HCT116 (cell line): ENCODE data around the gene SMYD3. TPM values are rescaled to one million over a fixed set of nuclear protein-coding genes. Genes with fewer than 3 reads are reported as not detected.

Source experiments
- ATAC-seq: fragments of 200-7000 bp; cut with Tn5 transposase; 2 replicates; pipeline ENCODE4 v1.9.1; 2020; ENCODE audit warnings: mild to moderate bottlenecking, moderate library complexity
- BruUV-seq: library from RNA; stranded (reverse); fragments of 400-500 nt; replicated peaks from 2 replicates; lab custom pipeline; 2021; lab: Mats Ljungman, UMichigan
- CTCF ChIA-PET: fragments of 300-600 bp; sonication (Branson Sonifier 250); formaldehyde crosslinking; loops from one replicate; lab custom pipeline; 2021; ENCODE audit warnings: antibody characterized with exemption; lab: Charles Lee
- POLR2A ChIA-PET: fragments of 300-600, 350-600 bp; sonication (Branson Sonifier 250); formaldehyde crosslinking; loops from one replicate; lab custom pipeline; 2021; ENCODE audit warnings: antibody characterized with exemption; lab: Charles Lee
- RAD21 ChIA-PET, 2 experiments: fragments of 300-600 bp; sonication (Branson Sonifier 250); formaldehyde crosslinking; loops; one replicate each; lab custom pipeline; 2023; ENCODE audit warnings: low total read pairs in 2 of 2; ENCODE audit not compliant: uncharacterized antibody in 2 of 2, unreplicated experiment in 2 of 2, low non-redundant PET in 1 of 2; lab: Charles Lee
- DNase-seq: peaks from one replicate; pipeline ENCODE4 v3.0.0-alpha.2; 2010; ENCODE audit warnings: low read depth, low spot score
- H2AFZ ChIP-seq: fragments of 200-600 bp; shearing (Covaris generic), sonication (generic); 2 replicates; pipeline ENCODE4 v1.6.1; 2017; ENCODE audit warnings: low read depth, mixed run types, mixed read lengths, antibody characterized with exemption, low read length; ENCODE audit not compliant: poor library complexity, severe bottlenecking
- H3K27ac ChIP-seq: 2 replicates; pipeline ENCODE4 v1.5.1; 2012; ENCODE audit warnings: low read depth, low read length
- H3K27me3 ChIP-seq: fragments of 200-600 bp; sonication (generic); 2 replicates; pipeline ENCODE4 v1.6.1; 2016; ENCODE audit warnings: mixed run types, low read length, mixed read lengths; ENCODE audit not compliant: insufficient read depth
- H3K36me3 ChIP-seq, 2 experiments: fragments of 200-500 bp in 1 of 2; fragments of 200-600 bp in 1 of 2; sonication (Bioruptor generic) in 1 of 2; sonication (generic) in 1 of 2; 2 replicates each; pipeline versions ENCODE4 v1.5.1 to v1.6.1; 2014 to 2016; ENCODE audit warnings: low read length in 2 of 2, inconsistent platforms in 1 of 2, mixed read lengths in 1 of 2, mixed run types in 1 of 2; ENCODE audit not compliant: insufficient read depth in 2 of 2, control insufficient read depth in 1 of 2
- H3K4me1 ChIP-seq, 2 experiments: fragments of 200-600 bp in 1 of 2; sonication (generic) in 1 of 2; 2 replicates each; pipeline versions ENCODE4 v1.5.1 to v1.6.1; 2012 to 2017; ENCODE audit warnings: low read length in 2 of 2, inconsistent platforms in 1 of 2, mild to moderate bottlenecking in 1 of 2, mixed read lengths in 1 of 2, mixed run types in 1 of 2, moderate library complexity in 1 of 2; ENCODE audit not compliant: insufficient read depth in 2 of 2, control insufficient read depth in 1 of 2
- H3K4me2 ChIP-seq: fragments of 200-600 bp; sonication (generic); 2 replicates; pipeline ENCODE4 v1.6.1; 2017; ENCODE audit warnings: mixed run types, low read length, mixed read lengths
- H3K4me3 ChIP-seq, 2 experiments: fragments of 200-600 bp in 1 of 2; sonication (generic) in 1 of 2; replicated peaks in 1 of 2; 2 replicates each; pipeline ENCODE4 v1.5.1; 2011 to 2016; ENCODE audit warnings: low read length in 2 of 2, control low read depth in 1 of 2, low read depth in 1 of 2, mild to moderate bottlenecking in 1 of 2, mixed read lengths in 1 of 2, mixed run types in 1 of 2
- H3K79me2 ChIP-seq: fragments of 200-600 bp; sonication (generic); 2 replicates; pipeline ENCODE4 v1.6.1; 2017; ENCODE audit warnings: mild to moderate bottlenecking, mixed run types, low read length, moderate library complexity, mixed read lengths; ENCODE audit not compliant: insufficient read depth
- H3K9ac ChIP-seq: fragments of 200-600 bp; sonication (generic); 2 replicates; pipeline ENCODE4 v1.6.1; 2016; ENCODE audit warnings: low read length, mixed read lengths
- H3K9me2 ChIP-seq: fragments of 200-600 bp; sonication (generic), shearing (Covaris generic); 2 replicates; pipeline ENCODE4 v1.6.1; 2017; ENCODE audit warnings: mixed run types, mild to moderate bottlenecking, moderate library complexity; ENCODE audit not compliant: insufficient read depth
- H3K9me3 ChIP-seq, 2 experiments: fragments of 200-500 bp in 1 of 2; fragments of 200-600 bp in 1 of 2; sonication (Bioruptor generic) in 1 of 2; sonication (generic) in 1 of 2; 2 replicates each; pipeline ENCODE4 v1.6.1; 2014 to 2017; ENCODE audit warnings: low read length in 2 of 2, mixed read lengths in 2 of 2, inconsistent platforms in 1 of 2, low read depth in 1 of 2, mild to moderate bottlenecking in 1 of 2, mixed run types in 1 of 2, moderate library complexity in 1 of 2; ENCODE audit not compliant: control insufficient read depth in 1 of 2, insufficient read depth in 1 of 2
- H4K20me1 ChIP-seq: fragments of 200-600 bp; sonication (generic), shearing (Covaris generic); 2 replicates; pipeline ENCODE4 v1.6.1; 2017; ENCODE audit warnings: mixed run types, mild to moderate bottlenecking, moderate library complexity; ENCODE audit not compliant: insufficient read depth
- CBX3 ChIP-seq: IDR thresholded peaks from 2 replicates; pipeline ENCODE4 v1.6.1; 2012; ENCODE audit warnings: low read depth
- POLR2AphosphoS5 ChIP-seq: IDR thresholded peaks from 2 replicates; pipeline ENCODE4 v1.6.1; 2011; ENCODE audit warnings: mild to moderate bottlenecking, low read depth, low read length, moderate library complexity
- SP1 ChIP-seq: IDR thresholded peaks from 2 replicates; pipeline ENCODE4 v1.6.1; 2012; ENCODE audit warnings: low read depth
- SRF ChIP-seq: IDR thresholded peaks from 2 replicates; pipeline ENCODE4 v1.6.1; 2012; ENCODE audit warnings: low read depth
- TCF7L2 ChIP-seq: IDR thresholded peaks from 2 replicates; pipeline ENCODE4 v1.7.0; 2011; ENCODE audit warnings: borderline replicate concordance, inconsistent platforms; ENCODE audit not compliant: insufficient read depth, insufficient read length; ENCODE audit errors: extremely low read depth
- ZFX ChIP-seq: fragments of 450-650 bp; IDR thresholded peaks from 2 replicates; pipeline ENCODE4 v1.6.1; 2017
- ZNF274 ChIP-seq: fragments of 200-500 bp; sonication (Bioruptor generic); IDR thresholded peaks from 2 replicates; pipeline ENCODE4 v1.6.1; 2014; ENCODE audit warnings: mild to moderate bottlenecking, low read depth, low read length, inconsistent platforms
- intact Hi-C: fragments of 100-400 bp; cut with micrococcal nuclease; formaldehyde crosslinking; loops from 2 replicates; pipeline ENCODE4 v1.10.0; 2022
- total RNA-seq: library from RNA; stranded (reverse); gene quantifications from one replicate; pipeline ENCODE4 v1.2.1, GENCODE V29; 2021; ENCODE audit not compliant: unreplicated experiment
- TF ChIP-seq, protein P1 (sequence below): IDR thresholded peaks from 2 replicates; pipeline ENCODE4 v1.6.1; 2012
- TF ChIP-seq, protein P2 (sequence below): IDR thresholded peaks from 2 replicates; pipeline ENCODE4 v1.6.1; 2012

SMYD3 gene
- total RNA-seq, 1 experiment from 2014 or later = 33.6 TPM

DNA sequence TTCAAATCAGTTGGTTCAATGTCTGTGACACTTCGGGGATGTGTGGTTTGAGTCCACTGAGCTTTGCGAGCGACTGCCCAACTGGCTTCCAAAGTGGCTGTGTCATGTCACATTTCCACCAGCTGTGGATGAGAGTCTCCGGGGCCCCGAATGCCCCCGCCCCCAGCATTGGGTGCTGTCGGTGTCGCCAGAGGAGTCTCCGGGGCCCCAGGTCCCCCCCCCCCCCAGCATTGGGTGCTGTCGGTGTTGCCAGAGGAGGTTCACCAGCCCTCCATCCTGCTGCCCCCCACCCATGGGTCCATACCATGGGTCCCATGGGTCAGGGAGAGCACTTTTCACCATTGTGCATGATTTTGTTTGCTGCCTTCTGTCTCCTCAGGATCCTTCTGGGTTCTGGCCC, 9.0 kb upstream of the SMYD3 start:
- no peak overlapping the region for H3K4me2 ChIP-seq
- DNase-seq = no peak
- no peaks in the 10 kb centered on the region for H3K79me2 ChIP-seq
- H3K9ac ChIP-seq = no peak overlapping the region
- CTCF ChIA-PET = no interaction called here
- POLR2A ChIA-PET = no interaction called here
- H4K20me1 ChIP-seq = no peaks in the 10 kb centered on the region
- intact Hi-C loops = no loop called here
- H3K27me3 ChIP-seq = no peaks in the 10 kb centered on the region
- RAD21 ChIA-PET = no interaction called here
- H3K9me2 ChIP-seq = no peaks in the 10 kb centered on the region
- H3K36me3 ChIP-seq = no peaks in the 10 kb centered on the region
- no peak overlapping the region for H3K27ac ChIP-seq
- no TSS peak for BruUV-seq
- no peak for ATAC-seq
- no peak overlapping the region for H2AFZ ChIP-seq
- TF ChIP-seq ZFX (no peak), SRF (no peak), CBX3 (no peak)
- TF ChIP-seq, protein P1, sequence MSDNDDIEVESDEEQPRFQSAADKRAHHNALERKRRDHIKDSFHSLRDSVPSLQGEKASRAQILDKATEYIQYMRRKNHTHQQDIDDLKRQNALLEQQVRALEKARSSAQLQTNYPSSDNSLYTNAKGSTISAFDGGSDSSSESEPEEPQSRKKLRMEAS = no peak
- H3K9me3 ChIP-seq = peaks cover 14 to 17% of the 10 kb centered on the region in 2 experiments; a peak in 2 of 4 replicates
- H3K4me1 ChIP-seq = no peaks in the 10 kb centered on the region
- H3K4me3 ChIP-seq = no peak overlapping the region

DNA sequence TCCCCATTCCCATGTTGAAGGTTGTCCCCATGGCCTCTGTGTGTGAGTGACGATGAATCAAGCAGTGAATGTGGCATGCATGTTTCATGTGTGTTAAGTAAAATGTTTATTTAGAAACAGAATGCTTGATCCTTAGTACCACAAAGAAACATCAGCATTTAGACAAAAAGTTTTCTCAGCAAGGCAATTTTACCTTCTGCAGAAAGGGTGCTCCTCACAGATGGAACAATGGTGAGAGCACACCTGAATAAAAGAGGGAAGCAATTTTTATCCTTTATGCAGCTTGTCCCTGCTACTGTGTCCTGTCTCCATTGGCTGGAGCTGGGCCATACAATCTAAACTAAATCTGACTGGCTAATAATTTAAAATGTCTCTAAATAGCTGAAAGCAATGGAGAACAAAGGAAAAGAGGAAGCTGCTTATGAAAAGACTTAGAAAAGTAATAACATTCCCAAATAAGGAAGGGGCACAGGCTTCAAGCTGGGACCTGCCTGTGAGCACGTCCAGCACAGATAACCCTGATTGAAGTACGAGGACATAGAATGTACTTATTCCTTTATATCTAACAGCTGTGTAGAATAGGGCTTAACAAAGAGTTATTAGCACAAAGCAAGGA, 8.4 kb upstream of the SMYD3 start:
- no peak for DNase-seq
- BruUV-seq = no TSS peak
- H3K4me1 ChIP-seq = no peaks in the 10 kb centered on the region
- peaks cover 14 to 17% of the 10 kb centered on the region in 2 experiments; a peak in 2 of 4 replicates for H3K9me3 ChIP-seq
- CTCF ChIA-PET = no interaction called here
- no peaks in the 10 kb centered on the region for H3K36me3 ChIP-seq
- no peak overlapping the region for H3K4me3 ChIP-seq
- TF ChIP-seq CBX3 = peak; percentile 93
- TF ChIP-seq ZNF274 = no peak
- TF ChIP-seq, protein P2, sequence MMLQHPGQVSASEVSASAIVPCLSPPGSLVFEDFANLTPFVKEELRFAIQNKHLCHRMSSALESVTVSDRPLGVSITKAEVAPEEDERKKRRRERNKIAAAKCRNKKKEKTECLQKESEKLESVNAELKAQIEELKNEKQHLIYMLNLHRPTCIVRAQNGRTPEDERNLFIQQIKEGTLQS = no peak
- TF ChIP-seq POLR2AphosphoS5 = no peak
- no peak for TF ChIP-seq SP1
- TF ChIP-seq TCF7L2 = no peak
- TF ChIP-seq, all 23 proteins: peak for 1
- Histone ChIP-seq H3K27me3 (no peaks in the 10 kb centered on the region), H2AFZ (no peak overlapping the region), H3K27ac (no peak overlapping the region), H3K9me2 (no peaks in the 10 kb centered on the region), H3K9ac (no peak overlapping the region), H4K20me1 (no peaks in the 10 kb centered on the region), H3K79me2 (no peaks in the 10 kb centered on the region), H3K4me2 (no peak overlapping the region)
- ChIA-PET POLR2A (no interaction called here), RAD21 (no interaction called here)
- no peak for ATAC-seq
- intact Hi-C loops = no loop called here
